ENCODE results near the gene AIFM3.

AIFM3 gene

GRCh38 chr22:20960609-20961008, 6.4 kb upstream of the AIFM3 start:
- H2AFZ ChIP-seq (ENCODE audit: low read depth, low read length): no peak overlapping the region
- ATAC-seq (ENCODE audit: insufficient read depth, low read depth) (no peak), DNase-seq (no peak)
- H3K9me3 ChIP-seq (ENCODE audit: insufficient read depth, low read length, severe bottlenecking): no peaks in the 10 kb centered on the region
- no peak overlapping the region for H3K4me2 ChIP-seq (ENCODE audit: insufficient read depth, low read length)
- H3K27ac ChIP-seq (ENCODE audit: low read length): no peak overlapping the region
- H3K4me3 ChIP-seq (ENCODE audit: low read depth in 1 of 2, low read length in 2 of 2): no peak overlapping the region
- peaks cover 3% of the 10 kb centered on the region; the same call in 1 of the 2 replicates for H3K4me1 ChIP-seq (ENCODE audit: insufficient read depth, low read length)
- H4K20me1 ChIP-seq (ENCODE audit: insufficient read depth, low read length): peaks cover 22% of the 10 kb centered on the region
- peaks cover 27% of the 10 kb centered on the region for H3K27me3 ChIP-seq (ENCODE audit: insufficient read depth, low read length, poor library complexity)
- no peaks in the 10 kb centered on the region for H3K79me2 ChIP-seq (ENCODE audit: insufficient read depth, low read length)
- H3K9ac ChIP-seq (ENCODE audit: low read depth, low read length): no peak overlapping the region
- no peaks in the 10 kb centered on the region for H3K36me3 ChIP-seq (ENCODE audit: insufficient read depth, low read length)
- TF ChIP-seq CTCF (IDR thresholded peaks at IDR 0.05; ENCODE audit: borderline replicate concordance, extremely low read depth, low read length, poor library complexity, severe bottlenecking) (no peak), EZH2 (IDR thresholded peaks at IDR 0.05; ENCODE audit: borderline replicate concordance, low read depth, low read length, severe bottlenecking) (no peak)

DNA sequence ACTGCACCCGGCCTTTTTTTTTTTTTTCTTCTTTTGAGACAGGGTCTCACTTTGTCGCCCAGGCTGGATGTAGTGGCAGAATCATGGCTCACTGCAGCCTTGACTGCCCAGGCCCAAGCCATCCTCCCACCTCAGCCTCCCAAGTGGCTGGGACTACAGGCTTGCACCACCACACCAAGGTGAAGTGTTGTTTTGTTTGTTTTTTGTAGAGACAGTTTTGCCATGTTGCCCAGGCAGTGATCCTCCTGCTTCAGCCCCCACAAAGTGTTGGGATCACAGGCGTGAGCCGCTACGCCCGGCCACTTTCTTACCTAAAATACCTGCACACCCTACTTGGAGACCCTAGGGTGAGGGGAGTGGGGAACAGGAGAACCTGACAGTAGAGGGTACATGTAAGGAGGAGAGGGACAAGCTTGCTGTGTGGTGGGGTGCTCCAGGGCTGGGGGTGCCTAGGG, 4.5 kb upstream of the AIFM3 start:
- Histone ChIP-seq H2AFZ (ENCODE audit: low read depth, low read length) (no peak overlapping the region), H3K9ac (ENCODE audit: low read depth, low read length) (no peak overlapping the region), H3K4me3 (ENCODE audit: low read depth in 1 of 2, low read length in 2 of 2) (no peak overlapping the region), H3K27me3 (ENCODE audit: insufficient read depth, low read length, poor library complexity) (peaks cover 34% of the 10 kb centered on the region), H3K4me2 (ENCODE audit: insufficient read depth, low read length) (no peak overlapping the region), H3K9me3 (ENCODE audit: insufficient read depth, low read length, severe bottlenecking) (no peaks in the 10 kb centered on the region), H4K20me1 (ENCODE audit: insufficient read depth, low read length) (peaks cover 14% of the 10 kb centered on the region), H3K79me2 (ENCODE audit: insufficient read depth, low read length) (no peaks in the 10 kb centered on the region), H3K36me3 (ENCODE audit: insufficient read depth, low read length) (no peaks in the 10 kb centered on the region), H3K27ac (ENCODE audit: low read length) (no peak overlapping the region), H3K4me1 (ENCODE audit: insufficient read depth, low read length) (peaks cover 3% of the 10 kb centered on the region; the same call in 1 of the 2 replicates)
- no peak for ATAC-seq (ENCODE audit: insufficient read depth, low read depth)
- TF ChIP-seq EZH2 (IDR thresholded peaks at IDR 0.05; ENCODE audit: borderline replicate concordance, low read depth, low read length, severe bottlenecking) (no peak), CTCF (IDR thresholded peaks at IDR 0.05; ENCODE audit: borderline replicate concordance, extremely low read depth, low read length, poor library complexity, severe bottlenecking) (no peak)
- DNase-seq: no peak

GRCh38 chr22:20963201-20964052, 3.6 kb upstream of the AIFM3 start:
- no peaks in the 10 kb centered on the region for H3K36me3 ChIP-seq (ENCODE audit: insufficient read depth, low read length)
- H3K4me3 ChIP-seq (ENCODE audit: low read depth in 1 of 2, low read length in 2 of 2): no peak overlapping the region
- H3K79me2 ChIP-seq (ENCODE audit: insufficient read depth, low read length): no peaks in the 10 kb centered on the region
- H3K27me3 ChIP-seq (ENCODE audit: insufficient read depth, low read length, poor library complexity): peaks cover 34% of the 10 kb centered on the region
- H3K9me3 ChIP-seq (ENCODE audit: insufficient read depth, low read length, severe bottlenecking): no peaks in the 10 kb centered on the region
- TF ChIP-seq CTCF (IDR thresholded peaks at IDR 0.05; ENCODE audit: borderline replicate concordance, extremely low read depth, low read length, poor library complexity, severe bottlenecking): no peak
- no peak for TF ChIP-seq EZH2 (IDR thresholded peaks at IDR 0.05; ENCODE audit: borderline replicate concordance, low read depth, low read length, severe bottlenecking)
- H3K4me2 ChIP-seq (ENCODE audit: insufficient read depth, low read length): no peak overlapping the region
- DNase-seq: no peak
- peaks cover 14% of the 10 kb centered on the region for H4K20me1 ChIP-seq (ENCODE audit: insufficient read depth, low read length)
- peaks cover 3% of the 10 kb centered on the region; the same call in 1 of the 2 replicates for H3K4me1 ChIP-seq (ENCODE audit: insufficient read depth, low read length)
- no peak overlapping the region for H2AFZ ChIP-seq (ENCODE audit: low read depth, low read length)
- H3K27ac ChIP-seq (ENCODE audit: low read length): no peak overlapping the region
- no peak for ATAC-seq (ENCODE audit: insufficient read depth, low read depth)
- no peak overlapping the region for H3K9ac ChIP-seq (ENCODE audit: low read depth, low read length)
